Daoy (cell line): ENCODE measurements around the gene LYSMD4. TPM values are rescaled to one million over a fixed set of nuclear protein-coding genes. Genes with fewer than 3 reads are reported as not detected.
"Not testable (repeated sequence)": the region's sequence is repeated elsewhere in the genome, so short reads cannot be mapped to it uniquely, and the experiment has no call there.

Experiments used
- DNase-seq: peaks from one replicate; pipeline ENCODE4 v3.0.0-alpha.2; 2015; ENCODE audit warnings: low read depth
- total RNA-seq: library from RNA; depleted of rRNA; stranded (reverse); fragments of >200 nt; shearing (Covaris generic); gene quantifications from 2 replicates; pipeline ENCODE4 v1.2.3, GENCODE V29; 2014; rRNA removed

The LYSMD4 gene
- total RNA-seq: 2.5 and 3.6 TPM in 2 replicates

DNA sequence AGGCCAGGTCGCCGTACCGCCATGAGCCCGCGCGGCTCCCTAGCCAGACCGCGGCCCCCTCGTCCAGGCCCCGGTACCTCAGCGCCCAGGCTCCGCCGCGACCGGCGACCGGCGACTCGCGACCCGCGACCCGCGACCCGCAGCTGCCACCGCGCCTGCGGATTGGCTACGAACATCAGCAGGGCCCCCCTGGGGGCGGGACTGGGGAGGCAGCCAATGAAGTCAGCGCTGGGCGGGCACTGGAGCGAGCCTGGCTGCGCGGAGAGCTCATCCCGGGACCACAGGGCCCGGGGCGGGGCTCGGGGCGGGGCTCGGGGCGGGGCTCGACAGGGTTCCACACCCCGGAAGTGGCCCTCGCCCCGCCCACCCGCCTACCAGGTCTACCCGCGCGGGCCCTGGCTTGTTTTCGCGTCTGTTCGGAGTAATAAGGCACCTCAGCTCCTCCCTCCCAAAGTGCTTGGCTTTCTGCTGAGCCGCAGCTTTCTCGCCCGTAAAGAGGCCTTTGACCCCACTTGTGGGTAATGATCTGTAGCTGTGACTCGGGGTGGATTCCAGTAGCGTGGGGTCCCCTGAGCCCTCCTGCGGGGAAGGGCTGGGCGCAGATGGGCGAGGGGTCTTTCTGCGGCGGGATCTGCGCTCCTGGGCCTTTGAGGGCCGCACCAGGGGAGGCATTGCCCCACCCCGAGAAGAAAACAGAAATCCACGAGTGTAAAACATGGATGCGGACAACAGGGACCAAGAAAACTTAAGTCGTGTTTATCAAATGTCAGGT, at the start of gene LYSMD4:
LYSMD4 (minus strand) TSS at position 170 of the 772 bp plus-strand sequence. CDS start 1,438 bp downstream, outside the sequence.
- peak; percentile 96 for DNase-seq

DNA sequence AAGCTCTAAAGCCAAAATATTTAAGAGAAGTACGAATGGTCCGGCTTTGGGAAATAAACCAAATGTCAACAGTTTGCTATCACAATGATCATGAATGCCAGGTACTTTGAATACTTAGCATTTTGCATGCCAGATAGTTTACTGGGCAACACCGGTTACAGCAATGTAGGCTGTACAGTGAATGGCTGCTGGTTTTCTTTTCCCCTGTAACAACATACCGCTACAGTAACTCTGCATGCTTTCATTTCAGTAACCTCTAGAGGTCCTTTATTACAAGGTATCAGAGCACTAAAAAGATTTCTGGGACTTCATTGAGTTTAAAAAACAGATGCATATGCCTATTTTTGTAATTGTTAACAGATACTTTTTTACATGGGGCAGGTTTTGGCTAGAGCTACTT, 48.8 kb upstream of the LYSMD4 start:
- not testable (repeated sequence) for DNase-seq

- DNase-seq: no peak
Measured at GRCh38 chr15:99777144-99777543, 43.9 kb upstream of the LYSMD4 start.

DNA sequence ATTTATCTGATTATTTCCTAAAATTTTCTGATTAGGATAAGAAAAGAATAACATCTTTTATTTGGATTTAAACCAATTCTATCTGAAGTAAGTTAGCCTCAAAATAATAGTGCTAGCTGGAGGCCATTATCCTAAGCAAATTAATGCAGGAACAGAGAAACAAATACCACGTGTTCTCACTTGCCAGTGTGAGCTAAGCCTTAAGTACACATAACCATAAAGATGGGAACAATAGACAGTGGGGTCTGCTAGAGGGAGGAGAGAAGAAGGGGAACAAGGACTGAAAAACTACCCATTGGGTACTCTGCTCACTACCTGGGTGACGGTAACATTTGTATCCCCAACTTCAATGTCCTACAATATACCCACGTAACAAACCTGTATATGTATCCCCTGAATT, 31.3 kb upstream of the LYSMD4 start:
- DNase-seq: no peak

- DNase-seq: no peak
Measured at GRCh38 chr15:99763827-99764226, 30.6 kb upstream of the LYSMD4 start.

GRCh38 chr15:99762288-99762687, 29.1 kb upstream of the LYSMD4 start:
- no peak for DNase-seq

GRCh38 chr15:99755692-99756409, 22.6 kb upstream of the LYSMD4 start:
- peak; percentile 54 for DNase-seq

GRCh38 chr15:99753066-99753465, 19.8 kb upstream of the LYSMD4 start:
- no peak for DNase-seq

GRCh38 chr15:99752556-99752955, 19.3 kb upstream of the LYSMD4 start:
- no peak for DNase-seq

DNA sequence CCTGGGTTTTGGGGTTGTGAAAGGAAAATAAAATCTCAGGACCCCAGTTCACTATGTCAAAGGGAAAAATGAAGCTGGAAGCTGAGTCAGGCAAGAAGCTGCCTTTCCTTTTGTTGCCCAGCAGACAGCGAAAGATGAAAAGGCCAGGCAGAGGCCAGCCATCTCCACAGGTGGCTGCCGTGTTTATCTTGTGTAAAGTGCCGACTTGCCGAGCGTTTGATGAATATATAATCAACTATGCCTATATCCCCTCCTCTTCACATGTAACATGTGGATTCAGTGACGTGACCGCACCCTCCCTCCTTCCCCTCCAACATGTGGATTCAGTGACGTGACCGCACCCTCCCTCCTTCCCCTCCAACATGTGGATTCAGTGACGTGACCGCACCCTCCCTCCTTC, 17.1 kb upstream of the LYSMD4 start:
- not testable (repeated sequence) for DNase-seq

GRCh38 chr15:99749386-99749785, 16.1 kb upstream of the LYSMD4 start:
- DNase-seq: peak; percentile 23

DNA sequence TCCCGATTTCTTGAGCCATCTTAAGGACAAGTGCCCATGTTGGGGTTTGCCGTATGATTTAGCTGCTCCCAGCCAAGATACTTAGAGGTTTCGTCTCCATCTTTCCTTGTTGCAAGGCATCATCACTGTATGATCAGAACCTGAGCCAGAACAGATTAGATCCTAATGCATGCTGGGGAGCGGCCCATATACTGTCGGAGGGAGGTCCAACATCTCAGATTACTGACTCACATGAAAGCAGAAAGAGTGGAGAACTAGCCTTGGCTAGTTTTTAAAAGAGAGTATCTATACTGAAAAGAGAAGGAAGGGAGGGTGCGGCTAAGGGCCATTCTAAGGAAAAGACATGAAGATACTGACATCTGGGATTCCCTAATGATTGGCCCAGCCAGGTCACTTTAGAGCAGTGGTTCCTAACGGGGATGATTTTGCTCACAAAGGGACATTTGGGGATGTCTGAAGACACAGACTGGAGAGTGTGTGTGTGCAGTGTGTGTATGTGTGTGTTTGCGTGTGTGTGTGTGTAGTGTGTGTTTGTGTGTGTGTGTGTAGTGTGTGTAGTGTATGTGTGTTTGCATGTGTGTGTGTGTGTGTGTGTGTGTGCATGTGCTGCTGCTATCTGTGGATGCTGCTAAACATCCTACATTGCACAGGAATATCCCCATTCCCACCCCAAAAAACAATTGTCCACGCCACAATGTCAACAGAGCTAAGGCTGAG, 12.3 kb upstream of the LYSMD4 start:
- DNase-seq: no peak

GRCh38 chr15:99744142-99744541, 10.9 kb upstream of the LYSMD4 start:
- DNase-seq: no peak

DNA sequence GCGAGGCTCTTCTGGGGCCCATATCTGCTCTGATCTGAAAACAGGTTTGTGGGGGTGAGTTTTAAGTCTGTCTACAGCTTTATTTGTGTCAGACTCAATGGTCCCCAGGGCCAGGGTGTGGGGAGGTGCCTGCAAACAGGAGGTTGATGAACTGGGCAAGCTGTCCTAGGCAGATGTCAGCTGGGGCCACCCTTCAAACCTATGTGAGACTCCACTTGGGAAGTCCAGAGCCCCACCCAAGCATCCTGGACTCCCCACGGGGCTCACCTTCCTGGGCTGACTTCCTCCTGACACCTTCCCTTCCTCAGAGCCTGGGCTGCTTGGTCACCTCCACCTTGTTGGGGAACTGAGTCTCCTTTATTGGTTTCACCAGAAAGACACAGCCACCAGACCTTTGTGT, 8.6 kb upstream of the LYSMD4 start:
- no peak for DNase-seq

DNA sequence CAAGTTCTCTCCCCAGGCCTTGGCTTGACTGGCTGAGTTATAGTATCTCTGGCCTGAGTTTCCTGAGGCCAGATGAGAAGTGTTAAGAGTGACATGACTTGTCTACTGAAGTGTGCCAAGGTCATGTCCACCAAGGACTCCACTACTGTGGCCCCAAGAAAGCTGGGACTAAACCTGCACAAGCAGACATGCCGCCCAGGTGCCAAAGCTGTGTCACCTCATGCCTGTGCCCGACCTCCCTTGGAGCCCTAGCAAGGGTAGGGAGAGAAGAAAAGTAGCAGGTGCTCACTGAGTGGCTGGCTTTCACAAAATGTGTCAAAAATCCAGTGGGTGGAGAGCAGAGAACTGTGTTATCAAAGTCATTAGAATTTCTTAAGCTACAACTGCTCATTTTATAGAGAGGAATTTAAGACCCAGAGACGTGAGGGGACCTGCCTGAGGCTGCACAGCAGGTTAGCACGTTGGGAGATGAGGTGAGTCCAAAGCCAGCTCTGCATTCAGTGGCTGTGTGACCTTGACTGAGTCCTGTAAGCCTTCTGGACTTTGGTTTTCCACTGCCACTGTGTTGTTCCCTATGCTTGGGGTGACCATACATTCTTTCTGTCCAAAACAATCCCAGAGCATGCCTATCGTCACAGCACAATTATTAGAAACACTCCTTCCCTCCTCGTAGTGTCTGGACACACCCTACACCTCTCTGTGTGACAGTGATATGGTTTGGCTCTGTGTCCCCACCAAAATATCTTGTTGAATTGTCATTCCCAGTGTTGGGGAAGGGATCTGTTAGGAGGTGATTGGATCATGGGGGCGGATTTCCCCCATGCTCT, 5.0 kb upstream of the LYSMD4 start:
- no peak for DNase-seq

GRCh38 chr15:99736702-99737101, 3.5 kb upstream of the LYSMD4 start:
- no peak for DNase-seq

GRCh38 chr15:99735868-99736267, 2.6 kb upstream of the LYSMD4 start:
- DNase-seq: no peak

GRCh38 chr15:99734575-99734974, 1.3 kb upstream of the LYSMD4 start:
- no peak for DNase-seq

DNA sequence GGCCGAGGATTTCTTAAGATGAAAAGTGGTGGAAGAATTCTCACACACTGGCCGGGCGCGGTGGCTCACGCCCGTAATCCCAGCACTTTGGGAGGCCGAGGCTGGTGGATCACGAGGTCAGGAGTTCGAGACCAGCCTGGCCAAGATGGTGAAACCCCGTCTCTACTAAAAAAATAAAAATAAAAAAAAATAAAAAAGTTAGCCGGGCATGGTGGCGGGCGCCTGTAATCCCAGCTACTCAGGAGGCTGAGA, 729 bp upstream of the LYSMD4 start:
- not testable (repeated sequence) for DNase-seq

GRCh38 chr15:99732751-99733267, 428 bp downstream of the LYSMD4 start:
- DNase-seq: peak; percentile 21

DNA sequence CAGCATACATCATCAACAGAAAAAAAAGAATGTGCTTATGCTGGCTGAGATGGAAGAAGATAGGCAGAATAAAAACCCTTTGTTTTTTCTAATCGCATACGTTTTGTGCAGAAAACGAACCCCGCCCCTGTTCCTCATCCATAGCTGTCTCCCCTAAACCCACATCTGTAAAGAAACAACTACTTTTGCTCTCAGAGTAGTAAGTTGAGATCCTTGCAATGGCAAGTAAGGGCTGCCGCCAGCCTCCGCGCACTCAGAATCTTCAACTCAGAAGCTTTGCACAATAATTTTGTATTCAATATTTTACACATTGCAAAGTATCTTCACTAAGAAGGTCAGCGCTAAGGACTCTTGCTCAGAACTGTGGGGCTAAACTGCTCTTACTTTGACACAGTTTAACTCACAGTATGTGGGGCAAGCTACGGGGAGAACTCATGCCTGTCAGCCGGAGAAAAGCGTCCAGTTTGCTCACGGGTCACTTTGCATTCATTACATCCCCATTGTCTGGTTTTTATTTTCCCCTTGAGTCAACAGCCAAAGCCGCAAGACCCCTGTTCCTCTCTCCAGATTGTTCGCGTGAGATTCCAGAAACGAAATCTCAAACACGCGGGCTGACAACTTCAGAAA, 1.0 kb downstream of the LYSMD4 start:
- no peak for DNase-seq
